WTC11 (cell line): ENCODE data around the gene GPR176. TPM values are rescaled to one million over a fixed set of nuclear protein-coding genes. Genes with fewer than 3 reads are reported as not detected.

Experiments used
- ATAC-seq: fragments of 200-7000 bp; cut with Tn5 transposase; 2 replicates; pipeline ENCODE4 v1.10.0; 2021; ENCODE audit warnings: mild to moderate bottlenecking, moderate library complexity
- CTCF ChIA-PET: fragments of 300-600 bp; sonication (Branson Sonifier 250); formaldehyde crosslinking; loops from one replicate; lab custom pipeline; 2021; ENCODE audit warnings: antibody characterized with exemption; lab: Charles Lee
- POLR2A ChIA-PET: fragments of 350-600 bp; sonication (Branson Sonifier 250); formaldehyde crosslinking; loops from one replicate; lab custom pipeline; 2021; ENCODE audit warnings: antibody characterized with exemption; lab: Charles Lee
- DNase-seq: peaks from one replicate; pipeline ENCODE4 v3.0.0; 2021; ENCODE audit warnings: low spot score
- H3K27ac Mint-ChIP-seq: 2 replicates; pipeline ENCODE4 v1.8.0; 2021; ENCODE audit warnings: mixed read lengths
- H3K27me3 Mint-ChIP-seq: 2 replicates; pipeline ENCODE4 v1.8.0; 2021; ENCODE audit warnings: low read depth, mild to moderate bottlenecking, moderate library complexity, mixed read lengths
- H3K36me3 Mint-ChIP-seq: 2 replicates; pipeline ENCODE4 v1.8.0; 2021; ENCODE audit warnings: mixed read lengths
- H3K4me1 Mint-ChIP-seq: 2 replicates; pipeline ENCODE4 v1.8.0; 2022; ENCODE audit warnings: mixed read lengths
- H3K4me3 Mint-ChIP-seq: 2 replicates; pipeline ENCODE4 v1.8.0; 2021; ENCODE audit warnings: mild to moderate bottlenecking, moderate library complexity, mixed read lengths
- H3K9me3 Mint-ChIP-seq: 2 replicates; pipeline ENCODE4 v1.8.0; 2021; ENCODE audit warnings: mixed read lengths
- ATF2 ChIP-seq: sonication (generic); formaldehyde crosslinking; IDR thresholded peaks from 2 replicates; pipeline ENCODE4 v1.8.1; 2022; ENCODE audit warnings: low read depth, missing genetic modification reagents, borderline replicate concordance
- CREM ChIP-seq: sonication (generic); formaldehyde crosslinking; IDR thresholded peaks from 2 replicates; pipeline ENCODE4 v1.8.1; 2022; ENCODE audit warnings: mild to moderate bottlenecking, missing genetic modification reagents, moderate library complexity
- EMX1 ChIP-seq: fragments of 250-450 bp; sonication (Bioruptor Pico); IDR thresholded peaks from 2 replicates; pipeline ENCODE4 v1.8.0; 2021; ENCODE audit warnings: mild to moderate bottlenecking
- FOXJ3 ChIP-seq: sonication (generic); formaldehyde crosslinking; IDR thresholded peaks from 2 replicates; pipeline ENCODE4 v1.9.0; 2021; ENCODE audit warnings: missing genetic modification reagents, mild to moderate bottlenecking, borderline replicate concordance
- FOXK1 ChIP-seq: sonication (generic); formaldehyde crosslinking; IDR thresholded peaks from 2 replicates; pipeline ENCODE4 v1.8.0; 2022; ENCODE audit warnings: mild to moderate bottlenecking, moderate library complexity, missing genetic modification reagents
- MYBL2 ChIP-seq: sonication (generic); formaldehyde crosslinking; IDR thresholded peaks from 2 replicates; pipeline ENCODE4 v1.8.1; 2023; ENCODE audit warnings: mild to moderate bottlenecking, moderate library complexity, missing genetic modification reagents
- NFE2L1 ChIP-seq: sonication (generic); formaldehyde crosslinking; IDR thresholded peaks from 2 replicates; pipeline ENCODE4 v1.8.1; 2023; ENCODE audit warnings: missing genetic modification reagents
- RORB ChIP-seq: fragments of 250-450 bp; sonication (Bioruptor Pico); IDR thresholded peaks from 2 replicates; pipeline ENCODE4 v1.9.0; 2021; ENCODE audit warnings: mild to moderate bottlenecking
- SMAD4 ChIP-seq: sonication (generic); formaldehyde crosslinking; IDR thresholded peaks from 2 replicates; pipeline ENCODE4 v1.8.0; 2022; ENCODE audit warnings: mild to moderate bottlenecking, missing genetic modification reagents
- SOX15 ChIP-seq: fragments of 250-450 bp; sonication (Bioruptor Pico); IDR thresholded peaks from 2 replicates; pipeline ENCODE4 v1.9.0; 2021; ENCODE audit warnings: mild to moderate bottlenecking
- STAT6 ChIP-seq: sonication (generic); formaldehyde crosslinking; conservative IDR thresholded peaks from 2 replicates; pipeline ENCODE4 v1.8.1; 2023; ENCODE audit warnings: mild to moderate bottlenecking, low read depth, missing genetic modification reagents, moderate library complexity
- TCF7 ChIP-seq: sonication (generic); formaldehyde crosslinking; IDR thresholded peaks from 2 replicates; pipeline ENCODE4 v1.8.0; 2022; ENCODE audit warnings: mild to moderate bottlenecking, low read depth, missing genetic modification reagents, moderate library complexity
- TEAD1 ChIP-seq: sonication (generic); formaldehyde crosslinking; IDR thresholded peaks from 2 replicates; pipeline ENCODE4 v1.8.0; 2022; ENCODE audit warnings: mild to moderate bottlenecking, missing genetic modification reagents
- ZBTB43 ChIP-seq: sonication (generic); formaldehyde crosslinking; IDR thresholded peaks from 2 replicates; pipeline ENCODE4 v1.8.1; 2023; ENCODE audit warnings: mild to moderate bottlenecking, missing genetic modification reagents
- ZNF121 ChIP-seq: sonication (generic); formaldehyde crosslinking; IDR thresholded peaks from 2 replicates; pipeline ENCODE4 v1.8.0; 2023; ENCODE audit warnings: missing genetic modification reagents
- ZNF219 ChIP-seq: sonication (generic); formaldehyde crosslinking; IDR thresholded peaks from 2 replicates; pipeline ENCODE4 v1.8.0; 2023; ENCODE audit warnings: missing genetic modification reagents, mild to moderate bottlenecking, borderline replicate concordance
- ZNF317 ChIP-seq: sonication (generic); formaldehyde crosslinking; IDR thresholded peaks from 2 replicates; pipeline ENCODE4 v1.8.1; 2023; ENCODE audit warnings: low read depth, mild to moderate bottlenecking, moderate library complexity, missing genetic modification reagents, borderline replicate concordance
- ZNF416 ChIP-seq: fragments of 250-450 bp; sonication (Bioruptor Pico); IDR thresholded peaks from 2 replicates; pipeline ENCODE4 v1.9.0; 2021; ENCODE audit warnings: mild to moderate bottlenecking, inconsistent platforms
- total RNA-seq: library from RNA; stranded (reverse); gene quantifications from 3 replicates; pipeline ENCODE4 v1.2.3, GENCODE V29; 2021
- TF ChIP-seq, protein P1 (sequence below): sonication (generic); formaldehyde crosslinking; IDR thresholded peaks from 2 replicates; pipeline ENCODE4 v1.8.1; 2023; ENCODE audit warnings: mild to moderate bottlenecking, missing genetic modification reagents, borderline replicate concordance
- TF ChIP-seq, protein P2 (sequence below): sonication (generic); formaldehyde crosslinking; conservative IDR thresholded peaks from 2 replicates; pipeline ENCODE4 v1.8.1; 2022; ENCODE audit warnings: mild to moderate bottlenecking, missing genetic modification reagents
- TF ChIP-seq, protein P3 (sequence below): sonication (generic); formaldehyde crosslinking; IDR thresholded peaks from 2 replicates; pipeline ENCODE4 v1.8.1; 2022; ENCODE audit warnings: missing genetic modification reagents, borderline replicate concordance
- TF ChIP-seq, protein P4 (sequence below): sonication (generic); formaldehyde crosslinking; IDR thresholded peaks from 2 replicates; pipeline ENCODE4 v1.8.1; 2022; ENCODE audit warnings: mild to moderate bottlenecking, moderate library complexity, missing genetic modification reagents

GPR176 gene
- total RNA-seq, 1 experiment from 2014 or later, result 117 TPM

DNA sequence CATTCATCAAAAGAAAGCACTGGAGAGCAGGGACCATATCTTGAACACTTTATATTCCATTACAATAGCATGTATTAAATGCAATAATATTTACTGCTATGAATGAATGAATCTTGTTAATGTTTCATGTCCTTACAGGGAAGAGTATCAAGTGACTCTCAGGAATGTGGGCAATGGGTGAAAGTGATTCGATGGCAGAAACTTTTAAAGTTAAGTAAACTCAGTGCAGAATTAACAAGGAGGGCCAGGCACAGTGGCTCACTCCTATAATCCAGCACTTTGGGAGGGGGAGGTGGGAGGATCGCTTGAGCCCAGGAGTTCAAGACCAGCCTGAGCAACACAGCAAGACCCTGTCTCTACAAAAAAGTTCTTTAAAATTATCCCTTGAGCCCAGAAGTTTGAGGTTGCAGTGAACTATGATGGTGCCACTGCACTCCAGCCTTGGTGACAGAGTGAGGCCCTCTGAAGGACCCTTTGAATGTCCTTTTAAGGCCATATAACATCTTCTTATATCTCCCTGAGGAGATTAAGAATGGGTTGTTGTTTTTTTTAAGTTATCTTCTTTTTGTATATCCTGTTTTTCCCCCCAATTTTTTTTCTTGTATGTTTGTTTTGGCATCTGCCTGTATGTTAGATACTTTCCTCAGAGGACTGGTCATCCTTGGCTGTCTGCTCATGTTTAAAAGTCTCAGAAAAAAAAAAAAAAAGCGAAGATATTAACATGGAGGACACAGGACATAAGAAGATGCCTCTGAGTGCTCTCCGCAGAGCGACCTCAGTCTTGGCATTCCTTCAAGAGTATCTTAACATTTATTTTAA is 127.8 kb downstream of the GPR176 start:
- no peak overlapping the region for H3K4me3 Mint-ChIP-seq
- TF ChIP-seq FOXK1 (no peak), ZNF219 (CRISPR knock-in tag) (no peak), CREM (CRISPR knock-in tag) (no peak), NFE2L1 (CRISPR knock-in tag) (no peak), ZBTB43 (no peak), SOX15 (no peak), RORB (no peak), STAT6 (CRISPR knock-in tag) (no peak), FOXJ3 (no peak)
- TF ChIP-seq, protein P1, sequence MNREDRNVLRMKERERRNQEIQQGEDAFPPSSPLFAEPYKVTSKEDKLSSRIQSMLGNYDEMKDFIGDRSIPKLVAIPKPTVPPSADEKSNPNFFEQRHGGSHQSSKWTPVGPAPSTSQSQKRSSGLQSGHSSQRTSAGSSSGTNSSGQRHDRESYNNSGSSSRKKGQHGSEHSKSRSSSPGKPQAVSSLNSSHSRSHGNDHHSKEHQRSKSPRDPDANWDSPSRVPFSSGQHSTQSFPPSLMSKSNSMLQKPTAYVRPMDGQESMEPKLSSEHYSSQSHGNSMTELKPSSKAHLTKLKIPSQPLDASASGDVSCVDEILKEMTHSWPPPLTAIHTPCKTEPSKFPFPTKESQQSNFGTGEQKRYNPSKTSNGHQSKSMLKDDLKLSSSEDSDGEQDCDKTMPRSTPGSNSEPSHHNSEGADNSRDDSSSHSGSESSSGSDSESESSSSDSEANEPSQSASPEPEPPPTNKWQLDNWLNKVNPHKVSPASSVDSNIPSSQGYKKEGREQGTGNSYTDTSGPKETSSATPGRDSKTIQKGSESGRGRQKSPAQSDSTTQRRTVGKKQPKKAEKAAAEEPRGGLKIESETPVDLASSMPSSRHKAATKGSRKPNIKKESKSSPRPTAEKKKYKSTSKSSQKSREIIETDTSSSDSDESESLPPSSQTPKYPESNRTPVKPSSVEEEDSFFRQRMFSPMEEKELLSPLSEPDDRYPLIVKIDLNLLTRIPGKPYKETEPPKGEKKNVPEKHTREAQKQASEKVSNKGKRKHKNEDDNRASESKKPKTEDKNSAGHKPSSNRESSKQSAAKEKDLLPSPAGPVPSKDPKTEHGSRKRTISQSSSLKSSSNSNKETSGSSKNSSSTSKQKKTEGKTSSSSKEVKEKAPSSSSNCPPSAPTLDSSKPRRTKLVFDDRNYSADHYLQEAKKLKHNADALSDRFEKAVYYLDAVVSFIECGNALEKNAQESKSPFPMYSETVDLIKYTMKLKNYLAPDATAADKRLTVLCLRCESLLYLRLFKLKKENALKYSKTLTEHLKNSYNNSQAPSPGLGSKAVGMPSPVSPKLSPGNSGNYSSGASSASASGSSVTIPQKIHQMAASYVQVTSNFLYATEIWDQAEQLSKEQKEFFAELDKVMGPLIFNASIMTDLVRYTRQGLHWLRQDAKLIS, result no peak
- TF ChIP-seq, protein P2, sequence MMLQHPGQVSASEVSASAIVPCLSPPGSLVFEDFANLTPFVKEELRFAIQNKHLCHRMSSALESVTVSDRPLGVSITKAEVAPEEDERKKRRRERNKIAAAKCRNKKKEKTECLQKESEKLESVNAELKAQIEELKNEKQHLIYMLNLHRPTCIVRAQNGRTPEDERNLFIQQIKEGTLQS (CRISPR knock-in tag), result no peak
- TF ChIP-seq, protein P3, sequence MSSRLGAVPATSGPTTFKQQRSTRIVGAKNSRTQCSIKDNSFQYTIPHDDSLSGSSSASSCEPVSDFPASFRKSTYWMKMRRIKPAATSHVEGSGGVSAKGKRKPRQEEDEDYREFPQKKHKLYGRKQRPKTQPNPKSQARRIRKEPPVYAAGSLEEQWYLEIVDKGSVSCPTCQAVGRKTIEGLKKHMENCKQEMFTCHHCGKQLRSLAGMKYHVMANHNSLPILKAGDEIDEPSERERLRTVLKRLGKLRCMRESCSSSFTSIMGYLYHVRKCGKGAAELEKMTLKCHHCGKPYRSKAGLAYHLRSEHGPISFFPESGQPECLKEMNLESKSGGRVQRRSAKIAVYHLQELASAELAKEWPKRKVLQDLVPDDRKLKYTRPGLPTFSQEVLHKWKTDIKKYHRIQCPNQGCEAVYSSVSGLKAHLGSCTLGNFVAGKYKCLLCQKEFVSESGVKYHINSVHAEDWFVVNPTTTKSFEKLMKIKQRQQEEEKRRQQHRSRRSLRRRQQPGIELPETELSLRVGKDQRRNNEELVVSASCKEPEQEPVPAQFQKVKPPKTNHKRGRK (CRISPR knock-in tag), result no peak
- TF ChIP-seq, protein P4, sequence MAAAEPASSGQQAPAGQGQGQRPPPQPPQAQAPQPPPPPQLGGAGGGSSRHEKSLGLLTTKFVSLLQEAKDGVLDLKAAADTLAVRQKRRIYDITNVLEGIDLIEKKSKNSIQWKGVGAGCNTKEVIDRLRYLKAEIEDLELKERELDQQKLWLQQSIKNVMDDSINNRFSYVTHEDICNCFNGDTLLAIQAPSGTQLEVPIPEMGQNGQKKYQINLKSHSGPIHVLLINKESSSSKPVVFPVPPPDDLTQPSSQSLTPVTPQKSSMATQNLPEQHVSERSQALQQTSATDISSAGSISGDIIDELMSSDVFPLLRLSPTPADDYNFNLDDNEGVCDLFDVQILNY (CRISPR knock-in tag), result no peak
- TF ChIP-seq, all 79 proteins: peak for 0
- DNase-seq (no peak), ATAC-seq (no peak)
- POLR2A ChIA-PET, result interaction anchor here (0.7 kb wide), 2 partner anchors 123 to 995 kb away, joined by 4 read pairs; no protein-coding TSS in a partner anchor
- Mint-ChIP-seq H3K9me3 (no peaks in the 10 kb centered on the region), H3K36me3 (no peaks in the 10 kb centered on the region), H3K4me1 (peaks cover 45% of the 10 kb centered on the region), H3K27ac (no peak overlapping the region), H3K27me3 (no peaks in the 10 kb centered on the region)
- CTCF ChIA-PET, result no interaction called here

DNA sequence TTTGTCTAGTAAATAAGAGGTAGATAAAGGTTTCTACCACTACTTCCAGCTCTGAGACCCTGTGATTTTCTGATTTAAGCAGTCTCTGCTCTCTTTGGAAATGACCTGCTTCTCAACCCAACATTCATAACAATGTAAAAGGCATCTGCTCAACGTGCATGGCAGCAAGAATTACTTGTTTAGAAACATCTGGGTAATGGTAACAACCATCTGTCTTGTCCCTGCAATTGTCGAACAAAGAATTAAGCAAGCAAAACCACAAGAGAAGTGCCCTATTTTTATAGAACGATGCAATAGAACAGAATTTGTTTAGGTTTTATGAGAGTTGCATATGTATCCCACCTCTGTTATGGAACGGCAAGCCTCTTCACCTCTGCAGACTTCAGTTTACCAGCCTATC is 130.3 kb downstream of the GPR176 start:
- H3K9me3 Mint-ChIP-seq, result no peaks in the 10 kb centered on the region
- POLR2A ChIA-PET, result no interaction called here
- ATAC-seq (no peak), DNase-seq (no peak)
- H3K36me3 Mint-ChIP-seq, result no peaks in the 10 kb centered on the region
- CTCF ChIA-PET, result interaction anchor here (1.0 to 3.0 kb wide), 2 partner anchors 8 to 33 kb away, joined by 3 to 12 read pairs; no protein-coding TSS in a partner anchor
- H3K4me1 Mint-ChIP-seq, result peaks cover 55% of the 10 kb centered on the region
- no peak overlapping the region for H3K4me3 Mint-ChIP-seq
- H3K27ac Mint-ChIP-seq, result no peak overlapping the region
- no peaks in the 10 kb centered on the region for H3K27me3 Mint-ChIP-seq
- TF ChIP-seq ZNF317 (CRISPR knock-in tag) (no peak), ZNF416 (CRISPR knock-in tag) (no peak), MYBL2 (CRISPR knock-in tag) (no peak), SMAD4 (CRISPR knock-in tag) (no peak), ATF2 (CRISPR knock-in tag) (no peak), TEAD1 (CRISPR knock-in tag) (no peak), EMX1 (CRISPR knock-in tag) (no peak), RORB (no peak), TCF7 (CRISPR knock-in tag) (no peak), ZNF121 (CRISPR knock-in tag) (no peak)
- TF ChIP-seq, protein P4 (CRISPR knock-in tag), result no peak
